ENCODE measurements around the gene GPM6B.

DNA sequence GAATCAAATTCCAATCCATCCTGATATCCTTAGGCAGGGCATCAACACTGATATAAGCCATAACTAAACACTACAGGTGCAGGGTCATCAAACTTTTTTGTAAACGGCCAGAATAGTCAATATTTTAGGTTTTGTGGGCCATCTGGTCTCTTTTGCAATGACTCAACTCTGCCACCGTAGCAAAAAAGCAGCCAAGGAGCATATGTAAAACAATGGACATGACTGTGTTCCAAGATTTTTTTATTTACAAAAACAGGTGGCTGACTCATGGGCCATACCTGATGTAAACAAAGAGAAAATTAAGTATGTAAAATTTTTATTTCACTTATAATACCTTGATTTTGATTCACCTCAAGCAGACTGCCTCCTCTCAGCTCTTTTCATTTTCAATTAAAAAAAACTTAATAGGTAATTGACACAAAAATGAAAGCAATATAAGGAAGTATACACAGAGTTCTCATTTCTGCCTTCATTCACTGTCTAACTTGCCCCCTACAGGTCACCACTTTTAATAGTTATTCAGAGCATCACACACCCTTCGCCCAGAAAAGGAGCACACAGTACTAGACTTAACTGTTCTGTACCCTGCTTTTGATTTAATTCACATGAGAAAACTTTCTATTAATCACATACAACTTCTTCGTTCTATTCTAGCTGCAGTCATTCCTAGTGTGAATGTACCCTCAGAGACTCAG, 35.3 kb upstream of the GPM6B start:
- TF ChIP-seq GABPA (IDR thresholded peaks at IDR 0.05; ENCODE audit: low read depth) (no peak), POLR2AphosphoS5 (IDR thresholded peaks at IDR 0.05; ENCODE audit: low read depth) (no peak)
- TF ChIP-seq, protein P1, sequence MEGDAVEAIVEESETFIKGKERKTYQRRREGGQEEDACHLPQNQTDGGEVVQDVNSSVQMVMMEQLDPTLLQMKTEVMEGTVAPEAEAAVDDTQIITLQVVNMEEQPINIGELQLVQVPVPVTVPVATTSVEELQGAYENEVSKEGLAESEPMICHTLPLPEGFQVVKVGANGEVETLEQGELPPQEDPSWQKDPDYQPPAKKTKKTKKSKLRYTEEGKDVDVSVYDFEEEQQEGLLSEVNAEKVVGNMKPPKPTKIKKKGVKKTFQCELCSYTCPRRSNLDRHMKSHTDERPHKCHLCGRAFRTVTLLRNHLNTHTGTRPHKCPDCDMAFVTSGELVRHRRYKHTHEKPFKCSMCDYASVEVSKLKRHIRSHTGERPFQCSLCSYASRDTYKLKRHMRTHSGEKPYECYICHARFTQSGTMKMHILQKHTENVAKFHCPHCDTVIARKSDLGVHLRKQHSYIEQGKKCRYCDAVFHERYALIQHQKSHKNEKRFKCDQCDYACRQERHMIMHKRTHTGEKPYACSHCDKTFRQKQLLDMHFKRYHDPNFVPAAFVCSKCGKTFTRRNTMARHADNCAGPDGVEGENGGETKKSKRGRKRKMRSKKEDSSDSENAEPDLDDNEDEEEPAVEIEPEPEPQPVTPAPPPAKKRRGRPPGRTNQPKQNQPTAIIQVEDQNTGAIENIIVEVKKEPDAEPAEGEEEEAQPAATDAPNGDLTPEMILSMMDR (IDR thresholded peaks at IDR 0.05; ENCODE audit: insufficient read depth, low read length), result no peak
